RPMI8226 (cell line): ENCODE results near the gene DNAJC10.
"Not testable (repeated sequence)": the region's sequence is repeated elsewhere in the genome, so short reads cannot be mapped to it uniquely, and the experiment has no call there.

ENCODE experiments used
- DNase-seq: peaks from one replicate; pipeline ENCODE4 v3.0.0-alpha.2; 2015

DNAJC10 gene

GRCh38 chr2:182728014-182728413, 12.0 kb downstream of the DNAJC10 start:
- no peak for DNase-seq

- no peak for DNase-seq
Observed at GRCh38 chr2:182729710-182730339, 13.8 kb downstream of the DNAJC10 start.

GRCh38 chr2:182730486-182730885, 14.4 kb downstream of the DNAJC10 start:
- no peak for DNase-seq

GRCh38 chr2:182732736-182733135, 16.7 kb downstream of the DNAJC10 start:
- no peak for DNase-seq

GRCh38 chr2:182733572-182733971, 17.5 kb downstream of the DNAJC10 start:
- DNase-seq, result no peak

- DNase-seq, result not testable (repeated sequence)
Observed at GRCh38 chr2:182736856-182737255, 20.8 kb downstream of the DNAJC10 start.

- no peak for DNase-seq
Observed at GRCh38 chr2:182740701-182741100, 24.6 kb downstream of the DNAJC10 start.

GRCh38 chr2:182741620-182742019, 25.6 kb downstream of the DNAJC10 start:
- no peak for DNase-seq

- no peak for DNase-seq
Observed at GRCh38 chr2:182744490-182744889, 28.4 kb downstream of the DNAJC10 start.

- no peak for DNase-seq
Observed at GRCh38 chr2:182745061-182745460, 29.0 kb downstream of the DNAJC10 start.

GRCh38 chr2:182745894-182746293, 29.8 kb downstream of the DNAJC10 start:
- DNase-seq, result not testable (repeated sequence)

GRCh38 chr2:182754231-182754630, 38.2 kb downstream of the DNAJC10 start:
- no peak for DNase-seq

GRCh38 chr2:182758379-182758778, 42.3 kb downstream of the DNAJC10 start:
- no peak for DNase-seq

GRCh38 chr2:182761903-182762302, 45.8 kb downstream of the DNAJC10 start:
- DNase-seq, result no peak

- DNase-seq, result peak; percentile 52
Observed at GRCh38 chr2:182763311-182763912, 47.4 kb downstream of the DNAJC10 start.

GRCh38 chr2:182766626-182767025, 50.6 kb downstream of the DNAJC10 start:
- DNase-seq, result no peak

- peak; percentile 26 for DNase-seq
Observed at GRCh38 chr2:182767578-182767977, 51.5 kb downstream of the DNAJC10 start.

- not testable (repeated sequence) for DNase-seq
Observed at GRCh38 chr2:182768950-182769349, 52.9 kb downstream of the DNAJC10 start.

- DNase-seq, result no peak
Observed at GRCh38 chr2:182779323-182779722, 63.3 kb downstream of the DNAJC10 start.

- DNase-seq, result not testable (repeated sequence)
Observed at GRCh38 chr2:182781099-182781498, 65.0 kb downstream of the DNAJC10 start.

- not testable (repeated sequence) for DNase-seq
Observed at GRCh38 chr2:182782686-182783085, 66.6 kb downstream of the DNAJC10 start.

- DNase-seq, result no peak
Observed at GRCh38 chr2:182784058-182784706, 68.1 kb downstream of the DNAJC10 start.

GRCh38 chr2:182784777-182785176, 68.7 kb downstream of the DNAJC10 start:
- DNase-seq, result no peak

- DNase-seq, result no peak
Observed at GRCh38 chr2:182792441-182792840, 76.4 kb downstream of the DNAJC10 start.
